Endodermal cell (in vitro differentiated cells): Measurements from ENCODE around the gene SEMA3D. TPM values are rescaled to one million over a fixed set of nuclear protein-coding genes. Genes with fewer than 3 reads are reported as not detected.

ENCODE experiments used
- DNase-seq: peaks from one replicate; pipeline ENCODE4 v3.0.0-alpha.2; 2017
- H3K27ac ChIP-seq: 2 replicates; pipeline ENCODE4 v1.5.1; 2013; ENCODE audit warnings: mild to moderate bottlenecking, low read depth, low read length, moderate library complexity
- H3K27me3 ChIP-seq: 2 replicates; pipeline ENCODE4 v1.6.1; 2013; ENCODE audit warnings: mild to moderate bottlenecking, low read length, moderate library complexity; ENCODE audit not compliant: insufficient read depth, control insufficient read depth, poor library complexity, severe bottlenecking
- H3K36me3 ChIP-seq: 2 replicates; pipeline ENCODE4 v1.7.0; 2013; ENCODE audit warnings: mild to moderate bottlenecking, low read length, moderate library complexity; ENCODE audit not compliant: control insufficient read depth, insufficient read depth
- H3K4me1 ChIP-seq: one replicate; pipeline ENCODE4 v1.7.0; 2013; ENCODE audit warnings: low read length; ENCODE audit not compliant: control insufficient read depth, insufficient read depth
- H3K4me3 ChIP-seq: 2 replicates; pipeline ENCODE4 v1.5.1; 2013; ENCODE audit warnings: mild to moderate bottlenecking, low read length, moderate library complexity
- H3K9ac ChIP-seq: 2 replicates; pipeline ENCODE4 v1.6.1; 2013; ENCODE audit warnings: mild to moderate bottlenecking, low read length, moderate library complexity; ENCODE audit not compliant: poor library complexity, severe bottlenecking; ENCODE audit errors: extremely low read depth
- H3K9me3 ChIP-seq: 2 replicates; pipeline ENCODE4 v1.6.1; 2013; ENCODE audit warnings: mild to moderate bottlenecking, low read length, moderate library complexity; ENCODE audit not compliant: control insufficient read depth
- H3K27ac Mint-ChIP-seq: 2 replicates; pipeline ENCODE4 v1.8.0; 2020; ENCODE audit warnings: mixed read lengths
- H3K27me3 Mint-ChIP-seq: 2 replicates; pipeline ENCODE4 v1.8.0; 2021; ENCODE audit warnings: mild to moderate bottlenecking, mixed read lengths; ENCODE audit not compliant: insufficient read depth
- H3K36me3 Mint-ChIP-seq: 2 replicates; pipeline ENCODE4 v1.8.0; 2020; ENCODE audit warnings: low read depth, mixed read lengths
- H3K4me1 Mint-ChIP-seq: 2 replicates; pipeline ENCODE4 v1.8.0; 2020; ENCODE audit warnings: mixed read lengths
- H3K4me3 Mint-ChIP-seq: 2 replicates; pipeline ENCODE4 v1.8.0; 2020; ENCODE audit warnings: mild to moderate bottlenecking, moderate library complexity, mixed read lengths
- H3K9me3 Mint-ChIP-seq: 2 replicates; pipeline ENCODE4 v1.8.0; 2020; ENCODE audit warnings: mild to moderate bottlenecking, mixed read lengths
- WGBS, 2 experiments: methylation state at CpG; one replicate each; pipeline versions ENCODE4 v1.1.5 to v1.1.7; 2013; ENCODE audit warnings: missing lambda C conversion rate in 2 of 2, mixed read lengths in 1 of 2; ENCODE audit not compliant: insufficient coverage in 1 of 2, insufficient read length in 1 of 2; 5-methylcytosine and 5-hydroxymethylcytosine counted together
- total RNA-seq, 2 donors: library from RNA; stranded (reverse); fragmentation: NEBNext Ultra II Directional in 1 of 2; extraction: Animal tissue kit (Norgen Biotek cat#: 25700) in 1 of 2; gene quantifications; 2 replicates in 1 of 2; 3 replicates in 1 of 2; pipeline ENCODE4 v1.2.1, GENCODE V29; 2021
- TF ChIP-seq, protein P1 (sequence below): fragments of 200-600 bp; sonication (generic); conservative IDR thresholded peaks from 2 replicates; pipeline ENCODE4 v1.5.0; 2021; ENCODE audit warnings: antibody characterized with exemption, mild to moderate bottlenecking

Gene SEMA3D
- total RNA-seq, 2 donors from 2014 or later = 6.5 to 13.9 TPM

DNA sequence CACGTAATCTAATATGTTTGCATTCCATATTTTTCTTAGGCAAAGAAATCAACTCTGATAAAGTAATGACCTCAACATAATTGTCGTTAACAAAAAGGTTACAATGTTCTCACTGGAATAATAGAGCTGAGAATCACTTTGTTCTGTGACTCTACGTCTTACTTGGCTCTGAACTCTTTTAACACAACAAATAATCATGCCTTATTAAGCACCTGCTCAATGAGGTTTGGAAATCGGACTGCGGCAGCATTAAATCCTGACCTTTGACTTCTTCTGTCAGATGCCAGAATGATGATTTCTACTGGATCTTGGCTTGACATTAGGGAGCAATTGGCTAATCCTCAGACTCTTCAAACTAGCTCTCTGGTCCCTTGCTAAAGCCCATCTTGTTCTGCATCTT lies 233.6 kb downstream of the SEMA3D start:
- H3K27me3 ChIP-seq = no peaks in the 10 kb centered on the region
- TF ChIP-seq, protein P1, sequence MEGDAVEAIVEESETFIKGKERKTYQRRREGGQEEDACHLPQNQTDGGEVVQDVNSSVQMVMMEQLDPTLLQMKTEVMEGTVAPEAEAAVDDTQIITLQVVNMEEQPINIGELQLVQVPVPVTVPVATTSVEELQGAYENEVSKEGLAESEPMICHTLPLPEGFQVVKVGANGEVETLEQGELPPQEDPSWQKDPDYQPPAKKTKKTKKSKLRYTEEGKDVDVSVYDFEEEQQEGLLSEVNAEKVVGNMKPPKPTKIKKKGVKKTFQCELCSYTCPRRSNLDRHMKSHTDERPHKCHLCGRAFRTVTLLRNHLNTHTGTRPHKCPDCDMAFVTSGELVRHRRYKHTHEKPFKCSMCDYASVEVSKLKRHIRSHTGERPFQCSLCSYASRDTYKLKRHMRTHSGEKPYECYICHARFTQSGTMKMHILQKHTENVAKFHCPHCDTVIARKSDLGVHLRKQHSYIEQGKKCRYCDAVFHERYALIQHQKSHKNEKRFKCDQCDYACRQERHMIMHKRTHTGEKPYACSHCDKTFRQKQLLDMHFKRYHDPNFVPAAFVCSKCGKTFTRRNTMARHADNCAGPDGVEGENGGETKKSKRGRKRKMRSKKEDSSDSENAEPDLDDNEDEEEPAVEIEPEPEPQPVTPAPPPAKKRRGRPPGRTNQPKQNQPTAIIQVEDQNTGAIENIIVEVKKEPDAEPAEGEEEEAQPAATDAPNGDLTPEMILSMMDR = no peak
- no peak overlapping the region for H3K4me3 ChIP-seq
- no peak for DNase-seq
- H3K27ac ChIP-seq = no peak overlapping the region
- Mint-ChIP-seq H3K27me3 (no peaks in the 10 kb centered on the region), H3K4me1 (peaks cover 14% of the 10 kb centered on the region), H3K27ac (no peak overlapping the region), H3K36me3 (peaks cover 6% of the 10 kb centered on the region), H3K9me3 (peaks cover 19% of the 10 kb centered on the region), H3K4me3 (no peak overlapping the region)
- peaks cover 6% of the 10 kb centered on the region for H3K9me3 ChIP-seq
- no peaks in the 10 kb centered on the region for H3K36me3 ChIP-seq
- 83 to 87% methylated on average over 5 of the region's 5 CpGs for WGBS, 2 experiments
- H3K9ac ChIP-seq = no peak overlapping the region
- H3K4me1 ChIP-seq = no peaks in the 10 kb centered on the region

DNA sequence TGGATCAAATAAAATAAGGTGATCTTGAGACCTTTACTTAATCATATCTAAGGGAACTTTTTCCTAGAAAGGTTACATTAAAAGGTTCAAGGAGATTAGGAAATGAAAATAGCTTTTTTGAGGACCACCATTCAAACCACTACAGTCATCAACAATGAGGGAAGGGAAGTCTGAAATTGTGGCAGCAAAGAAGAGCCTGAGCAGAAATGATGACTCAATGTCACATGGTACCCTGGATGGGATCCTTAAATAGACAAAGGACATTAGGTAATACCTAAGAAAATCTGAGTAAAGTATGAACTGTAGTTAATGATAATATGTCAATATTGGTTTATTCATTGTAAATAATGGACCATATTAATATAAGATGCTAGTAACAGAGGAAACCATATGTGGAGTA lies 236.0 kb downstream of the SEMA3D start:
- H3K4me1 Mint-ChIP-seq = peaks cover 14% of the 10 kb centered on the region
- TF ChIP-seq, protein P1 = no peak
- H3K9ac ChIP-seq = no peak overlapping the region
- no peak overlapping the region for H3K27ac Mint-ChIP-seq
- H3K27me3 Mint-ChIP-seq = no peaks in the 10 kb centered on the region
- H3K27me3 ChIP-seq = no peaks in the 10 kb centered on the region
- peaks cover 9% of the 10 kb centered on the region for H3K9me3 Mint-ChIP-seq
- H3K4me1 ChIP-seq = no peaks in the 10 kb centered on the region
- no peak overlapping the region for H3K4me3 ChIP-seq
- no peak overlapping the region for H3K4me3 Mint-ChIP-seq
- no peak overlapping the region for H3K27ac ChIP-seq
- H3K36me3 ChIP-seq = no peaks in the 10 kb centered on the region
- peaks cover 2% of the 10 kb centered on the region for H3K9me3 ChIP-seq
- no peak for DNase-seq
- H3K36me3 Mint-ChIP-seq = peaks cover 6% of the 10 kb centered on the region

DNA sequence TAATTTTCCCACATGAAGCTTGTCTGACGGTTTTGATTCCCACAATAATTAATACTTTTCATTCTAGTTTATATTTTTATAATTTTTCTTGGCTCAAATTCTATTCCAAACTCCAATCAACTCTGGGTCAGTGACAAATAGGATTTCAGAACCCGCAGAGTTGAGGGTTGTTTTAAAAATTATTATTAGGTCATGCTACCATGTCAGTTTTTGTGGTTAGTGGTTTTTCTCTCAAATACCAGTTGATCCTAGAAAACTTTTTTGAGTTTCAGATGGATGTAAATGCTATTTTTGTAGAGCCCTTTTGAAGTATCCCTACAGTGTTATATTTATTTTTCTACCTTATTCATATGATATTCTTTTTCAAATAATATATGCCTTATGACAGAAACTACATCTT lies 237.4 kb downstream of the SEMA3D start:
- Histone ChIP-seq H3K27ac (no peak overlapping the region), H3K36me3 (no peaks in the 10 kb centered on the region), H3K4me3 (no peak overlapping the region), H3K4me1 (no peaks in the 10 kb centered on the region), H3K9ac (no peak overlapping the region), H3K9me3 (no peaks in the 10 kb centered on the region), H3K27me3 (no peaks in the 10 kb centered on the region)
- Mint-ChIP-seq H3K9me3 (no peaks in the 10 kb centered on the region), H3K27me3 (no peaks in the 10 kb centered on the region), H3K4me1 (peaks cover 16% of the 10 kb centered on the region), H3K4me3 (no peak overlapping the region), H3K36me3 (no peaks in the 10 kb centered on the region), H3K27ac (no peak overlapping the region)
- TF ChIP-seq, protein P1 = no peak
- WGBS, 2 experiments = 83% methylated on average over 2 of the region's 2 CpGs; no CpG with 5 or more reads in 1 of the 2 experiments
- DNase-seq = no peak
